ENCODE results near the gene ARID5B.

The ARID5B gene

GRCh38 chr10:61937631-61938351 lies 36.3 kb downstream of the ARID5B start:
- no peaks in the 10 kb centered on the region for H3K4me1 ChIP-seq (ENCODE audit: control insufficient read depth, insufficient read depth, low read length)
- H3K27ac ChIP-seq (ENCODE audit: insufficient read depth, low read depth, low read length, poor library complexity, severe bottlenecking), result no peak overlapping the region
- H3K4me3 ChIP-seq (ENCODE audit: insufficient read depth, low read depth, low read length), result no peak overlapping the region
- WGBS, 2 experiments, result 92 to 100% methylated on average over 1 of the region's 1 CpG
- H3K36me3 ChIP-seq (ENCODE audit: control insufficient read depth, insufficient read depth, low read length), result no peaks in the 10 kb centered on the region
- H3K27me3 ChIP-seq (ENCODE audit: control insufficient read depth, insufficient read depth, low read length, poor library complexity, severe bottlenecking), result no peaks in the 10 kb centered on the region
- H3K9me3 ChIP-seq (ENCODE audit: control insufficient read depth, low read length), result no peaks in the 10 kb centered on the region

- H3K36me3 ChIP-seq (ENCODE audit: control insufficient read depth, insufficient read depth, low read length), result no peaks in the 10 kb centered on the region
- no peak overlapping the region for H3K4me3 ChIP-seq (ENCODE audit: insufficient read depth, low read depth, low read length)
- no peaks in the 10 kb centered on the region for H3K9me3 ChIP-seq (ENCODE audit: control insufficient read depth, low read length)
- H3K27me3 ChIP-seq (ENCODE audit: control insufficient read depth, insufficient read depth, low read length, poor library complexity, severe bottlenecking), result no peaks in the 10 kb centered on the region
- no peaks in the 10 kb centered on the region for H3K4me1 ChIP-seq (ENCODE audit: control insufficient read depth, insufficient read depth, low read length)
- 86 to 98% methylated on average over 3 of the region's 3 CpGs for WGBS, 2 experiments
- H3K27ac ChIP-seq (ENCODE audit: insufficient read depth, low read depth, low read length, poor library complexity, severe bottlenecking), result no peak overlapping the region
Observed at GRCh38 chr10:61939902-61940301, 38.4 kb downstream of the ARID5B start.

DNA sequence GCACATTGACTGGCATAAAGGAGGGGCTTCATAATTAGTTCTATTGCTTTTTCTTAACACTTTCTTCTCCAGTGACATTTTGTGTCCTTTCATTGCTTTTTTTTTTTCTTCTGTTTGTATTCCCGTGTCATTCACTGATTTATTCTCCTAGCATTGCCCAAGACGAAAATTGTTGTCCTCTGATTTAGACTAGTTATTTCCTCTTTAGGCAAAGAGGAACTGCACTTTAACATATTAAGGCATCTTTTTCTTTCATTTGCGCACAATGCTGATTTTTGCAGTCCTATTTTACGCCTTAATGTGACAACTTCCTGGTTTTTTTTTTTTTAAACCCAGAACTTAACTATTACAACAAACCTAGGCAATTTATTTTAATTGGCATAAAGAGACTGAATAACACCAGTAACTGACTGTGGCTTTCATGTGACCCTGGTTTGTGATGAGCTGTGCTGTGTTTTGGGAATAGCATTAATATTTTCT lies 39.7 kb downstream of the ARID5B start:
- Histone ChIP-seq H3K4me3 (ENCODE audit: insufficient read depth, low read depth, low read length) (no peak overlapping the region), H3K4me1 (ENCODE audit: control insufficient read depth, insufficient read depth, low read length) (no peaks in the 10 kb centered on the region), H3K27ac (ENCODE audit: insufficient read depth, low read depth, low read length, poor library complexity, severe bottlenecking) (no peak overlapping the region), H3K36me3 (ENCODE audit: control insufficient read depth, insufficient read depth, low read length) (no peaks in the 10 kb centered on the region), H3K9me3 (ENCODE audit: control insufficient read depth, low read length) (no peaks in the 10 kb centered on the region), H3K27me3 (ENCODE audit: control insufficient read depth, insufficient read depth, low read length, poor library complexity, severe bottlenecking) (no peaks in the 10 kb centered on the region)
- WGBS, 2 experiments, result 94% methylated on average over 4 of the region's 4 CpGs

DNA sequence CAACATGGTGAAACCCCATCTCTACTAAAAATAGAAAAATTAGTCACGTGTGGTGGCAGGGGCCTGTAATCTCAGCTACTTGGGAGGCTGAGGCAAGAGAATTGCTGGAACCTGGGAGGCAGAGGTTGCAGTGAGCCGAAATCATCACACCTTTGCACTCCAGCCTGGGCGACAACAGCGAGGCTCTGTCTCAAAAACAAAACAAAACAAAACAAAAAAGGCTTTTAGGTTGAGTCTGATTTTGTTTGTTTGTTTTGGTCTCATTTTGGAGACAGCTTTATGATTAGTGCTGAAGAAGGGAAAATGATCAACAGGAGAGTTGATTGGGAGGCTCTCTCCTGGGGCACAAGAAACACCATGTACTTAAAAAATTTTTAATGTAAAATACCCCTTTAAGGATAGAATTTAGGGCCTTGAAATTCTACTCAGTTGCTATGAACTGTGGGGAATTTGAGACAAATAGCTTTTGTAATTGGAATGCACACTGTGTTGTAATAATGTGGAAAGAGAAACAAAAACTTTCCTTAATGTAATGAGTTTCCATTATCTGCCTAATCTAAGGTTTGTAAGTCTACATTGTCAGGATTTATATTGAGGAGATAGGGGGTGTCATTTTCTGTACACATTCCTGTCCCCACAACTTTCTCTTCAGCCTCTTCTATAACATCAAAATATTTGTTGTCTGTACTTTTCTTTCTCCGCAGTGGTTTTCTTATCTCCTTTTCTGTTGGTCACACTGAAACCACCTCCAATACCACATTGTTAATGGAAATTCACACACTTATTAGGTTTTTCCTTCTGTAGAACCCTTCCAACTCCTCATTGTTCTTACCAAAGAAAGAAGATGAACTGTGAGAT lies 41.3 kb downstream of the ARID5B start:
- no peak overlapping the region for H3K27ac ChIP-seq (ENCODE audit: insufficient read depth, low read depth, low read length, poor library complexity, severe bottlenecking)
- no peak overlapping the region for H3K4me3 ChIP-seq (ENCODE audit: insufficient read depth, low read depth, low read length)
- no peaks in the 10 kb centered on the region for H3K4me1 ChIP-seq (ENCODE audit: control insufficient read depth, insufficient read depth, low read length)
- H3K27me3 ChIP-seq (ENCODE audit: control insufficient read depth, insufficient read depth, low read length, poor library complexity, severe bottlenecking), result no peaks in the 10 kb centered on the region
- H3K36me3 ChIP-seq (ENCODE audit: control insufficient read depth, insufficient read depth, low read length), result no peaks in the 10 kb centered on the region
- 90 to 96% methylated on average over 4 to 5 of the region's 5 CpGs for WGBS, 2 experiments
- no peaks in the 10 kb centered on the region for H3K9me3 ChIP-seq (ENCODE audit: control insufficient read depth, low read length)

DNA sequence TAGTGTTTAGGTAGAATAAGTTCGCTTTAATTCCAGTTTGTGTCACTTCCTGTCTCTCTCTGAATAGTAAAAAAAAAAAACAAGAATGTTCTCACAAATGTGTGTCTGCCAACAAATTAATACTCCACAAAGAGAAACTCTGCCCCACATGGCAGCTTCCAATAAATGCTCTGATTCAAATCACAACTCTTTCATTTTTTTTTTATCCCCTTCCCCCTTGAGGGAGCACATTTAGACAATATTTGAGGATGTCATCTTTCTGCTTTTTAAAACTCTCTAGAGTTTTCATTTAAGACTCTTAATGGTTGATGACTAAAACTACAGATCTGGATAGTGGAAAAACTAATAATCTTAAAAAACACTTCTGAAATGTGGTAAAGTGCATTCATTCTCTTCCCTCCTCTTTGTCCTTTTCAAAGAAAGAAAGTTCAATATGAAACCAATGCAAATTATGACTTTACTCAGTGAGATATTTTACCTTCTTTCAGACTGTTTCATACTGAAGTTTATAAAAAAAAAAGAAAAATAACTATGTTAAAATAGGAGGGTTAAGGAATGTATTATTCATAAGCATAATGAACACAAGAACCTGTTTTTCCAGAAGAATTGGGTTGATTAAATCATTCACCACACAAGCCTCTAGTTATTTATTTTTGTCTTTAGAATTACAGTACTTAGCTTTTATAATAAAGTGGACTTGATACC lies 42.3 kb downstream of the ARID5B start:
- Histone ChIP-seq H3K27ac (ENCODE audit: insufficient read depth, low read depth, low read length, poor library complexity, severe bottlenecking) (no peak overlapping the region), H3K36me3 (ENCODE audit: control insufficient read depth, insufficient read depth, low read length) (no peaks in the 10 kb centered on the region)

GRCh38 chr10:61944410-61945147 lies 43.1 kb downstream of the ARID5B start:
- Histone ChIP-seq H3K27ac (ENCODE audit: insufficient read depth, low read depth, low read length, poor library complexity, severe bottlenecking) (no peak overlapping the region), H3K36me3 (ENCODE audit: control insufficient read depth, insufficient read depth, low read length) (no peaks in the 10 kb centered on the region), H3K27me3 (ENCODE audit: control insufficient read depth, insufficient read depth, low read length, poor library complexity, severe bottlenecking) (no peaks in the 10 kb centered on the region), H3K4me3 (ENCODE audit: insufficient read depth, low read depth, low read length) (no peak overlapping the region), H3K4me1 (ENCODE audit: control insufficient read depth, insufficient read depth, low read length) (no peaks in the 10 kb centered on the region), H3K9me3 (ENCODE audit: control insufficient read depth, low read length) (no peaks in the 10 kb centered on the region)
- 86% methylated on average over 1 of the region's 1 CpG; no CpG with 5 or more reads in 1 of the 2 experiments for WGBS, 2 experiments

More for the DNA sequence above, 42.3 kb downstream of the ARID5B start:
- Histone ChIP-seq H3K27me3 (ENCODE audit: control insufficient read depth, insufficient read depth, low read length, poor library complexity, severe bottlenecking) (no peaks in the 10 kb centered on the region), H3K4me3 (ENCODE audit: insufficient read depth, low read depth, low read length) (no peak overlapping the region), H3K4me1 (ENCODE audit: control insufficient read depth, insufficient read depth, low read length) (no peaks in the 10 kb centered on the region), H3K9me3 (ENCODE audit: control insufficient read depth, low read length) (no peaks in the 10 kb centered on the region)
- 100% methylated on average over 1 of the region's 1 CpG; no CpG with 5 or more reads in 1 of the 2 experiments for WGBS, 2 experiments

- no peaks in the 10 kb centered on the region for H3K27me3 ChIP-seq (ENCODE audit: control insufficient read depth, insufficient read depth, low read length, poor library complexity, severe bottlenecking)
- no peak overlapping the region for H3K4me3 ChIP-seq (ENCODE audit: insufficient read depth, low read depth, low read length)
- H3K9me3 ChIP-seq (ENCODE audit: control insufficient read depth, low read length), result no peaks in the 10 kb centered on the region
- no peaks in the 10 kb centered on the region for H3K4me1 ChIP-seq (ENCODE audit: control insufficient read depth, insufficient read depth, low read length)
- WGBS, 2 experiments, result 89 to 97% methylated on average over 2 of the region's 2 CpGs
- H3K27ac ChIP-seq (ENCODE audit: insufficient read depth, low read depth, low read length, poor library complexity, severe bottlenecking), result no peak overlapping the region
- no peaks in the 10 kb centered on the region for H3K36me3 ChIP-seq (ENCODE audit: control insufficient read depth, insufficient read depth, low read length)
Observed at GRCh38 chr10:61949687-61950086, 48.2 kb downstream of the ARID5B start.

DNA sequence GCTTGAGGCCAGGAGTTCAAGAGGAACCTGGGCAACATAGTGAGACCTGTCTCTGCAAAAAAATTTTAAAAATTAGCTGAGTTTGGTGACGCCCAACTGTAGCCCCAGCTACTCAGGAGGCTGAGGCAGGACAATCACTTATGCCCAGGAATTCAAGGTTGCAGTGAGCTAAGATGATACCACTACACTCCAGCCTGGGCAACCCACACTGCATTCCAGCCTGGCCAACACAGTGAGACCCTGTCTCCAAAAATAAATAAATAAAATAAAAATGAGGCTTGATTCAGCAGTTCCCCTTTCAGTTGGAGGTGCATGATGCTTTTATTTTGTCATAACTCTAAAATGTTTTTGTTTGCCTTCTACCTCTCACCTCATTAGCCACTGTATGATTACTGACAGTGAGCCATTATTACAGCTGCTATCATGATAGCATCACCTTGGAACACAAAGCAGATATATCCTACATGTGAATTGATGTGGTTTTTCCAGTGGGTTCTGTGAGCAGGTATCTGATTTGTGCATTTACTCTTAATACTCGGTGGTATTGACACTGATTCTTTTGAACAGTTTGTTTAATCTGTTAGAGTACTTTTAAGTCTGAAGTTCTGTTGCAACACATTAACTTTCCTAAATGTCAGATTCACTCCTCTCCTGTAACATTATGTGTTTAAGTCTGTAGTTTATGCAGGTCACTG lies 49.1 kb downstream of the ARID5B start:
- no peak overlapping the region for H3K27ac ChIP-seq (ENCODE audit: insufficient read depth, low read depth, low read length, poor library complexity, severe bottlenecking)
- no peaks in the 10 kb centered on the region for H3K27me3 ChIP-seq (ENCODE audit: control insufficient read depth, insufficient read depth, low read length, poor library complexity, severe bottlenecking)
- H3K9me3 ChIP-seq (ENCODE audit: control insufficient read depth, low read length), result no peaks in the 10 kb centered on the region
- no peaks in the 10 kb centered on the region for H3K36me3 ChIP-seq (ENCODE audit: control insufficient read depth, insufficient read depth, low read length)
- 94 to 98% methylated on average over 2 of the region's 2 CpGs for WGBS, 2 experiments
- no peak overlapping the region for H3K4me3 ChIP-seq (ENCODE audit: insufficient read depth, low read depth, low read length)
- H3K4me1 ChIP-seq (ENCODE audit: control insufficient read depth, insufficient read depth, low read length), result no peaks in the 10 kb centered on the region

- Histone ChIP-seq H3K27ac (ENCODE audit: insufficient read depth, low read depth, low read length, poor library complexity, severe bottlenecking) (no peak overlapping the region), H3K9me3 (ENCODE audit: control insufficient read depth, low read length) (no peaks in the 10 kb centered on the region), H3K4me1 (ENCODE audit: control insufficient read depth, insufficient read depth, low read length) (no peaks in the 10 kb centered on the region), H3K36me3 (ENCODE audit: control insufficient read depth, insufficient read depth, low read length) (no peaks in the 10 kb centered on the region), H3K4me3 (ENCODE audit: insufficient read depth, low read depth, low read length) (no peak overlapping the region), H3K27me3 (ENCODE audit: control insufficient read depth, insufficient read depth, low read length, poor library complexity, severe bottlenecking) (no peaks in the 10 kb centered on the region)
- WGBS, 2 experiments, result 65 to 70% methylated on average over 3 of the region's 3 CpGs
Observed at GRCh38 chr10:61951144-61951483, 49.6 kb downstream of the ARID5B start.
